ENCODE results near the gene RAD9A.

RAD9A gene

GRCh38 chr11:67374571-67375281 is 17.1 kb upstream of the RAD9A start:
- DNase-seq (ENCODE audit: low read depth in 2 of 2): no peak

GRCh38 chr11:67375320-67376055 is 16.3 kb upstream of the RAD9A start:
- DNase-seq (ENCODE audit: low read depth in 2 of 2): no peak

GRCh38 chr11:67376063-67376820 is 15.5 kb upstream of the RAD9A start:
- no peak for DNase-seq (ENCODE audit: low read depth in 2 of 2)

GRCh38 chr11:67376873-67377808 is 14.6 kb upstream of the RAD9A start:
- no peak for DNase-seq (ENCODE audit: low read depth in 2 of 2)

- no peak for DNase-seq (ENCODE audit: low read depth in 2 of 2)
Observed at GRCh38 chr11:67378544-67378943, 13.2 kb upstream of the RAD9A start.

GRCh38 chr11:67379061-67380058 is 12.4 kb upstream of the RAD9A start:
- no peak for DNase-seq (ENCODE audit: low read depth in 2 of 2)

- no peak for DNase-seq (ENCODE audit: low read depth in 2 of 2)
Observed at GRCh38 chr11:67381244-67381972, 10.4 kb upstream of the RAD9A start.

- DNase-seq (ENCODE audit: low read depth in 2 of 2): peak; percentile 66 to 79
Observed at GRCh38 chr11:67382276-67383136, 9.3 kb upstream of the RAD9A start.

GRCh38 chr11:67384851-67385366 is 6.9 kb upstream of the RAD9A start:
- no peak for DNase-seq (ENCODE audit: low read depth in 2 of 2)

- DNase-seq (ENCODE audit: low read depth in 2 of 2): no peak
Observed at GRCh38 chr11:67387069-67387468, 4.7 kb upstream of the RAD9A start.

GRCh38 chr11:67387518-67387917 is 4.3 kb upstream of the RAD9A start:
- no peak for DNase-seq (ENCODE audit: low read depth in 2 of 2)

GRCh38 chr11:67389477-67389876 is 2.3 kb upstream of the RAD9A start:
- no peak for DNase-seq (ENCODE audit: low read depth in 2 of 2)

GRCh38 chr11:67390947-67391303 is 861 bp upstream of the RAD9A start:
- DNase-seq (ENCODE audit: low read depth in 2 of 2): no peak

- DNase-seq (ENCODE audit: low read depth in 2 of 2): no peak
Observed at GRCh38 chr11:67392183-67392715, 463 bp downstream of the RAD9A start.

GRCh38 chr11:67393437-67393836 is 1.7 kb downstream of the RAD9A start:
- DNase-seq (ENCODE audit: low read depth in 2 of 2): no peak

GRCh38 chr11:67393990-67394389 is 2.2 kb downstream of the RAD9A start:
- DNase-seq (ENCODE audit: low read depth in 2 of 2): no peak

GRCh38 chr11:67395555-67396258 is 3.9 kb downstream of the RAD9A start:
- DNase-seq (ENCODE audit: low read depth in 2 of 2): no peak

- no peak for DNase-seq (ENCODE audit: low read depth in 2 of 2)
Observed at GRCh38 chr11:67396259-67396581, 4.4 kb downstream of the RAD9A start.
